DLD1 (cell line): ENCODE results near the gene ERG28.

Experiments
- in situ Hi-C: cut with HindIII; loops from 2 replicates; pipeline ENCODE4 v1.10.0; 2017; ENCODE audit warnings: low sequenced_read_pairs

ERG28 gene

DNA sequence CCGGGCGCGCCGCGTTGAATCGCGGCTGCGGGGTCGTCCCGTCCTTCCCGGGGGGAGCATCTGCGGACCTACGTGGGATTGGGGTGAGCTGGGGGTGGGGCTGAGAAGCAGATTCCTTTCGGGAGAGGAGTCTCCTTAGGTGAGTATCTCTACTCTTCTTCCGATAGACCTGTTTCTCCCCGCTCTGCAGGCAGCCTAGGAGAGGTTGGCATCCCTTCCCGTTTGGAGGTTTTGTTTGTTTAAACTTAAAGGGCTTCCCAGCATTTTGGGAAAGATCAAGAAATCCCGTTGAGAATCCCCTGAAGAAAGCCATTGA is 781 bp upstream of the ERG28 start:
- in situ Hi-C loops: no loop called here

DNA sequence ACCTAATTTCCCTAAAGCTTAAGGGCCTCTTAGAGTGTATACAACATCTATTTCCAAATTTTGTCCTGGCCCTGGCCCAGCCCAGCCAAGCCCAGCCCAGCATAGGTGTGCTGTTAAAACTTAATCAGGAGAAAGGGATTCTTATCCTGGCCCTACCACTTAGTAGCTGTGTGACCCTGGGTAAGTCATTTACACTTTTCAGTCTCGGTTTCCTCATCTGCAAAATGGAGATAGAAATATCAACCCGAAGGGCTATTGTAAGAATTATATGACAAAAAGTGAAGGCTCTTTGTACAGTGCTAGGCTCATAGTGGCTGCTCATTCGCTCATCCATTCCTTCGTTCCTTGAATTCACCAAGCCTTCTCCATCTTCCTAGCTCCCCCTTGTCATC is 442 bp downstream of the ERG28 start:
- in situ Hi-C loops: no loop called here

GRCh38 chr14:75658957-75659356 is 1.7 kb downstream of the ERG28 start:
- in situ Hi-C loops: no loop called here

DNA sequence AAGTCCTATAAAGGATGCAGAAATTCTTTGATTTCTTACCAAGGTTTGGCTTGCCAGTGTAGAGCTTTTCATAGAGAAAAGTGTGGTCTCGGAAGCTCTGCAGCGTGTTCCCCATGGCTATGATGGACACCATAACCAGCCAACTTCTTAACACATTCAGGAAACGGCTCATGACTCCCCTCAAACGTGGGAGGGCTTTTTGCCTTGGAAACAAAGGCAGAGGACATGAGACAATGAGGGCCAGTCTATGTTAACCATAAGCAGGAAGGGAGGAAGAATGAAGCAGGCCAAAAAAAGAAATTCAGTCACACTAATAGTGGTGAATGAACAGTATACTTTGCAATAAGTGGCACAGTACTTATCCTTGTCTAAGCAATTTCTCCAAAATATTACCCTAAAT is 3.3 kb downstream of the ERG28 start:
- in situ Hi-C loops: no loop called here

DNA sequence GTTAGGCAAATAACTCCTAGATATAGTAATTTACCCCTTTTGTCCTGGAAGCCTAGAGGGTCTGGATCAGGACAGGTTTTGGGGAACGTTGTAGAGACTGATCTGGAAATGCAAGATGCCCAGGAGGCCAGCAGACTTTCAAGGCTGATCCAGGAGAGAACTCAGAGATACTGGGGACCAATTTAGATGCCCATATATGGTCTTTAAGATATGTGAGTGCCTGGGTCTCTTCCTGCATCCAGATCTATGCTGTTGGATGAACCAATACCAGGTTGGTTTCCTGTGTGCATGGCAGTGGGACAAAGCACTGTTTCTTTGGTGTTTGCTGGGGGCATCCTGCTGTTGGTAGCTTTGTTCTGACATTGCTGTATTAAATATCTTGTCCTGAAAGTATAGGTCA is 5.4 kb downstream of the ERG28 start:
- in situ Hi-C loops: no loop called here

GRCh38 chr14:75654127-75654732 is 6.4 kb downstream of the ERG28 start:
- in situ Hi-C loops: no loop called here

DNA sequence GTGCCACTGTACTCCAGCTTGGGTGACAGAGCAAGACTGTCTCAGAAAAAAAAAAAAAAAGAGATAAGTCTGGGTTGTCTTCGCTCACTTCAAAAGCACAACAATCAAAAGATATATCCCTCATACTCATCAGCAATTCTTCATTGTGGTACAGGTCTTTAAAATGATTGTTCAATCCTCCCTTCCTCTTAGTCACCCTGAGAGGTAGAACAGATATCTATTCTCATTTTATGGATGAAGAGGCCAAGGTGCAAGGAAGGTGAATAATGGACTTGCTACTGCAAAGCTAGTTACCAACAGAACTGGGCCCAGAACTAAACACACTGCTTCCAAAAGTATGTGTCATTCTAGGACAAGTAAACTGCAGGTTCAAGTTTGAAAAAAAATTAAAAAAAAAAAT is 7.1 kb downstream of the ERG28 start:
- in situ Hi-C loops: no loop called here

- in situ Hi-C loops: no loop called here
Observed at GRCh38 chr14:75650253-75651058, 10.2 kb downstream of the ERG28 start.

GRCh38 chr14:75649773-75650172 is 10.9 kb downstream of the ERG28 start:
- in situ Hi-C loops: no loop called here

- in situ Hi-C loops: no loop called here
Observed at GRCh38 chr14:75649337-75649736, 11.3 kb downstream of the ERG28 start.

DNA sequence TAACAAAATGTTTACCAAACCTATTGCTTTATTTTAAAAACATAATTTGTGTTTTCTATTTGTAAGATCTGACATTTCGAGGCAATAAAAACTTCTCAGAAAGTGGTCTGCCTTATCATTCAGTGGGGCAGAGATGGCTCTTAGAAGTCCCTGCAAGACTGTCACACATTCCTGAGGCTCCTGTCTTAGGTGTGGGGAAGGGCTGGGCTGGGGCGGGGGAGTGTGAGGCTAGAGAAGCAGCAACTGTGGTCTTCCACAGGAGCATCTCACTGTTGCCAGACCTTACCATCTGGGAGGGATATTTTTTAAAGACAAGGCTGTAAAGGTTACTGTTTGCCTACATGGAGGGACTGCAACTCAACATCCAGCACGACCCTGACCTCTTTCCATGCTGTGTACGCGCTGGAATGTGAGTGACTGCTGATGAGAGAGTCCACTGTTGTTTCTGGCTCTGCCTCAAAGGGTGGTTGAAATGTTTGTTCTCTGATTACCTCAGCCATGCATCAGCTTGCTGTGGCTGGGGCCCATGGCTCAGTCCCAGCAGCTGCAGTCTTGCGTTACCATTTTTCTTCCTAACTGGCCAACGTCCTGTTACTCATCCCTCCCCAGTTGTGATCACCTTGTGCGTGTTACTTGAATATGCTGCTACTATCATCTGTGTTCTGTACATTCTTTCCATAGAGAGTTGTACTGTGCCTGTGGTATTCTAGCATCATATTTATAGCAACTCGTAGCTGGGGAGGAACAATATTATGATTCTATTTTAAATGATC is 12.4 kb downstream of the ERG28 start:
- in situ Hi-C loops: no loop called here

- in situ Hi-C loops: no loop called here
Observed at GRCh38 chr14:75647640-75648039, 13.0 kb downstream of the ERG28 start.

GRCh38 chr14:75646762-75647161 is 13.9 kb downstream of the ERG28 start:
- in situ Hi-C loops: no loop called here

DNA sequence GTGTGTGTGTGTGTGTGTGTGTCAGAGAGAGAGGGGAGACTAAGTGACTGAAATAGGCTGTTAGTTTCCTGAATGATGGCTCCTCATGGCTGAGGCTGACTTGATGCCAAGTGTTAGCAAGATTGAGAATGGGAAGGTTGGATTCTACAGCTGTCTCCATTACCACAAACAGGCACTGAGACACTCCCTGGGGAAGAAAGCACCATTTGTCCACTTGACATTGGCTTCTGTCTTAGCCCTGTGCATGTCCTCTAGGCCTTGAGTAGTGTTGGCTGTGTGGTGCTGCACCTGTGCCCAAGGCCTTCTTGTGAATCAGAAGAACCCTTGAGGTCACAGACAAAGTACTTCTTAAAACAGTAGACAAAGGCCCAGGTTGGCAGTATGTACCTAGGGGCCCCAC is 15.6 kb downstream of the ERG28 start:
- in situ Hi-C loops: no loop called here

GRCh38 chr14:75643985-75644384 is 16.7 kb downstream of the ERG28 start:
- in situ Hi-C loops: no loop called here

- in situ Hi-C loops: no loop called here
Observed at GRCh38 chr14:75640876-75641275, 19.8 kb downstream of the ERG28 start.

- in situ Hi-C loops: no loop called here
Observed at GRCh38 chr14:75636100-75636692, 24.5 kb downstream of the ERG28 start.

GRCh38 chr14:75634848-75635247 is 25.8 kb downstream of the ERG28 start:
- in situ Hi-C loops: no loop called here

GRCh38 chr14:75631453-75631831 is 29.2 kb downstream of the ERG28 start:
- in situ Hi-C loops: no loop called here

DNA sequence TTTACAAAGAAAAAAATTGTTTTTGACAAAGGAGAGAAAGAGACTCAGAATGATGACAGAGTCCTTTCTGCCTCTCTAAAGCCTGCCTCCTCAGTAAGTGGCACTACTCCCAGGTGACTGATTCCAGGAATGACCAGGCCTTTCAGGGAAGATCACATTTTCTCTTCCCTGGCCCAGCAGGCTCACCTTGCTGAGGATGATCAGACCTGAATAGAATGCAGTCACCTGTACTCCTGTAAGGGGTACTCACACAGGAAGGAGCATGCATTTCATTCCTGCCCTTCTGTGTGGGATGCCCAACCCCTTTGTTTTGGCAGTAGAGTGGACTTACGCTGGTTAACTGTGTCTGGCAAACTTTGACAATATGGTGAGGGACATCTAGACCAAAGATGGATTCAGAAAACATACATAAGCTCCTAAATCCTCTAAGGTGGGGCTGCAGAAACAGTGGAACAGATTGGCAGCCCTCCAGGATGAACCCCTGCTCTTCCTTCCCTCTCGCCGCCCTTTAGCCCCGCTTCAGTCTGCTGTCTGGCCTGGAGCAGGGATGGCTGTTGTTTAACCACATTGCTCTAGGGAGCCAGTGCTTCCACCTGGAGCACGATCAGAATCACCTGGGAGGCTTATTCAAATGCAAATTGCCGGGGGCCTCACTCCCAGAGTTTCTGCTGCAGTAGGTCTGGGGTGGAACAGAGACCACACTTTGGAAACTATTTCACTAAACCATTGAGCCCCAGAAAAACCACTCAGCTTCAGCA is 29.8 kb downstream of the ERG28 start:
- in situ Hi-C loops: no loop called here

GRCh38 chr14:75628816-75629215 is 31.9 kb downstream of the ERG28 start:
- in situ Hi-C loops: no loop called here
